ENCODE data around the gene LRRC9. TPM values are rescaled to one million over a fixed set of nuclear protein-coding genes. Genes with fewer than 3 reads are reported as not detected.
"Not testable (repeated sequence)": the region's sequence is repeated elsewhere in the genome, so short reads cannot be mapped to it uniquely, and the experiment has no call there.

The LRRC9 gene
- total RNA-seq, 2 experiments from 2014 or later = not detected

DNA sequence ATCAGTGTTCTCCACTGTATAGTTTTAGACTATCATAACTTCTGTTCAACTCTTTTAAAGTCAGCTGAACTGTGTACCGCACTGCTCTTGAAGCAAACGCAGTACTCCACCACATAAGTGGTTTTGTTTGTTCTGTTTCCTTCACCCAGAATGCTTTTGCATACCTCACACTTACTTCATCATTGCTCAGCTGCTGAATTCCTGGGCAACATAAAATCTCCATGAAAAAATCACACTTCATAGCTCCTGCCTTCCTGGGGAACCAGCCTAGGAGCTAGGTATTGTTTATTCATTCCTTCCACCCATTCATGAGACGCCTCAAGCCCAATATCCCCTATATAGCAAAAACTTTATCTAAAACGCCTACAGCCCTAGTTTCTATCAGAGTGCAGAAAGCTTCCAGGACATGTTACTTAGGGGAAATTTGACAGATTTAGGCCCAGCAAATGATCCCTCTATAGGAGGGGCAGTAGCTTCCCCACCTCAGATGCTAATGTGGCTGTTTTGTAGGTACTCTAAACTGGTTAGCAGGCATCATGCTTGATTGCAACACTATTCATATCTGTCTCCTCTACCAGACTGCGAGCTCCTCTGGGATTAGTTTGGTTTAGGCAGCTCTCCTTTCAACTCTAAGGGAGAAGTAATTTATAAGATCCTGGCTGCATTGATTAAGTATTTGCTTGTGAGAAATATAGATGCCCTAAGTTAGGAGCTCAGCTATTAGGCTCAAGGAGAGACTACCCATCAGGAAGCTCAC lies 44.5 kb downstream of the LRRC9 start:
- POLR2A ChIA-PET = interaction anchor here (0.7 to 1.0 kb wide), 2 partner anchors 220 to 284 kb away, joined by 3 to 4 read pairs; partner anchors contain the start of gene PPM1A
- intact Hi-C loops (cut with micrococcal nuclease) = loop anchor here (1.0 to 10.0 kb wide), 6 partner anchors 127 to 480 kb away; partner anchors contain the start of genes JKAMP, L3HYPDH and PCNX4
- DNase-seq = no peak
- Mint-ChIP-seq H3K27me3 (no peaks in the 10 kb centered on the region), H3K9me3 (no peaks in the 10 kb centered on the region), H3K4me1 (ENCODE audit: low read depth) (peaks cover 12% of the 10 kb centered on the region), H3K36me3 (no peaks in the 10 kb centered on the region), H3K4me3 (peak overlapping the region; percentile 74), H3K27ac (peak overlapping the region; percentile 87)
- CTCF ChIA-PET = interaction anchor here (0.8 to 10.3 kb wide), 28 partner anchors 11 to 458 kb away, joined by 3 to 265 read pairs (median 4); partner anchors contain the start of gene DHRS7

DNA sequence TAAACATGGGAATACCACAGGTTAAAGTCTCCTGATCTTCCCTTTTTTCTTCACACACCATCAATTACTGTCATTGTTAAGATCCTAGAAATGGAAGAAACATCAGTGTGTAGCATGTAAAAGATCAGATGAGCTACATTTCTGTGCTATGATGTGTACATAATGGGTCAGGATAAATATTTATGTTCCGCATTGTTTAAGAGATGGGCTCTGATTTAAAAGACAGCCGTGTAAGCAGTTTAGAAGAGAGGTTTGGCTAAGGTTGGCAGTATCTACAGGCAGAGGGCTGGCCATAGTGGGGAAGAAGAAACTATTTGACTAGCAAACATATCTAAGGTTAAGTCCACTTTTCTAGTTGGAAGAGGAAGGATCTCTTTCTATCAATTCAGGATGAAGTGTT lies 49.4 kb downstream of the LRRC9 start:
- Mint-ChIP-seq H3K27me3 (no peaks in the 10 kb centered on the region), H3K27ac (no peak overlapping the region), H3K4me1 (ENCODE audit: low read depth) (peaks cover 10% of the 10 kb centered on the region), H3K4me3 (no peak overlapping the region), H3K36me3 (no peaks in the 10 kb centered on the region), H3K9me3 (no peaks in the 10 kb centered on the region)
- POLR2A ChIA-PET = no interaction called here
- CTCF ChIA-PET = interaction anchor here (10.3 kb wide), 1 partner anchor 215 kb away, joined by 265 read pairs; no protein-coding TSS in a partner anchor
- no peak for DNase-seq
- intact Hi-C loops (cut with micrococcal nuclease) = loop anchor here (5.0 to 10.0 kb wide), 2 partner anchors 363 to 485 kb away; partner anchors contain the start of genes JKAMP and L3HYPDH

DNA sequence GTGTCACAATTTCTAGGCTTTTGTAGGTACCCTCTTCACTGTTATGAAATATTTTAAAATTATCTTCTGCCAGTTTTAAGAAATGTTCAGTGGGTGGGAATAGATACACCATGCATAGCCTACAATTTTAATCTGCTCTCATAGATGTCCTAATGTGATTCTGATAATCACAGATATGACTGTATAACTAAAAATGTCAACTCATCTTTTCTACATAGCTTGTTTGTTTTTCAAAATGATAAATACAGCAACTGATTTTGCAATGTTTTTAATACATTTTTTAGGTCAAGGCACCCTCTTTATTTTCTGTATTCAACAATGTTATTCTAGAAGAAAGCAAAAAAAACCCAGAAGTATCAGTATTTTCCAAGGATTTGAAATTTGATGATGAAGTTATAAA lies 61.6 kb downstream of the LRRC9 start:
- ChIA-PET CTCF (interaction anchor here (2.5 kb wide), 1 partner anchor 16 kb away, joined by 15 read pairs; no protein-coding TSS in a partner anchor), POLR2A (no interaction called here)
- Mint-ChIP-seq H3K4me1 (ENCODE audit: low read depth) (no peaks in the 10 kb centered on the region), H3K27ac (no peak overlapping the region), H3K9me3 (no peaks in the 10 kb centered on the region), H3K27me3 (no peaks in the 10 kb centered on the region), H3K4me3 (no peak overlapping the region), H3K36me3 (no peaks in the 10 kb centered on the region)
- intact Hi-C loops (cut with micrococcal nuclease) = no loop called here
- DNase-seq = no peak

DNA sequence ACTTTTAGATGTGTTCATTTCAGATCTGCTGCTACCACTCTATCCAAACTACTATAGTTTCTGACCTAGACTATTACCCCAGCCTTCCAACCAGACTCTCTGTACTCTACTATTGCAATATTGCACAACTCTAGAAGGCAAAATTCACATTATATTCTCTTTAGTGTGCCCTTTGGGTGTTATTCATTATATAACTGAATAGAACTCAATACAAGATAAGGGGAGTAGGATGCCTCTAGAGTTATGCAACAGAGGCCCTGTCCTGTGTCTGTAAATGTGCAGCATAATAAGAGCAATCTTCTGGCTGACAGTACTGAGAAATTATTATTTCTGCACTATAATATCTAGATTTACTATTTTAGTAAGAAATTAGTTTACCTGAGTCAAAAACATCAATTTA lies 63.1 kb downstream of the LRRC9 start:
- ChIA-PET POLR2A (no interaction called here), CTCF (no interaction called here)
- Mint-ChIP-seq H3K36me3 (no peaks in the 10 kb centered on the region), H3K4me3 (no peak overlapping the region), H3K4me1 (ENCODE audit: low read depth) (no peaks in the 10 kb centered on the region), H3K27me3 (no peaks in the 10 kb centered on the region), H3K9me3 (no peaks in the 10 kb centered on the region), H3K27ac (no peak overlapping the region)
- intact Hi-C loops (cut with micrococcal nuclease) = no loop called here
- DNase-seq = no peak

DNA sequence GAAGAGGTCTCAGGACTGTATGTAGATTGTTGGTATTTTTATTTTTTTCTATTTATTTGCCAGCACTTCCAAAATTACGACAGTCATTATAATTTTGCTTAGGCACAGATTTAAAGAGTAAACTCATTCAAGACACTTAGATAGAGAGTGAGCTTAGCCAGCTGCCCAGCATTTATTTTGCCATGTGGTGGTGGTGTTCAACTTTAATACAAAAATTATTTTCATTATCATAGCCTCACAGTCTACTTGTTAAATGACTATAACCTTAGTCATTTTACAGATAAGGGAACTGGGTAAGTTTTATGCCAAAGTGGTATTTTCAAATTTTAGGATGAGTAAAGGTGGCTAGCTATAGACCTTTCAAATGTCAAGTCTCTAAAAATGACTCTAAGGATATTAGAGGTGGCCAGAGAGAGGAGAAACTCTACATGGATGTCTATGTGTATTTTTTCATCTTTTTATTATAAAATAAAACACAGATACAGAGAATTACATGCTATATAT lies 66.7 kb downstream of the LRRC9 start:
- Mint-ChIP-seq H3K4me3 (no peak overlapping the region), H3K27me3 (no peaks in the 10 kb centered on the region), H3K27ac (no peak overlapping the region), H3K36me3 (no peaks in the 10 kb centered on the region), H3K9me3 (no peaks in the 10 kb centered on the region), H3K4me1 (ENCODE audit: low read depth) (no peaks in the 10 kb centered on the region)
- ChIA-PET CTCF (no interaction called here), POLR2A (no interaction called here)
- no peak for DNase-seq
- intact Hi-C loops (cut with micrococcal nuclease) = no loop called here

DNA sequence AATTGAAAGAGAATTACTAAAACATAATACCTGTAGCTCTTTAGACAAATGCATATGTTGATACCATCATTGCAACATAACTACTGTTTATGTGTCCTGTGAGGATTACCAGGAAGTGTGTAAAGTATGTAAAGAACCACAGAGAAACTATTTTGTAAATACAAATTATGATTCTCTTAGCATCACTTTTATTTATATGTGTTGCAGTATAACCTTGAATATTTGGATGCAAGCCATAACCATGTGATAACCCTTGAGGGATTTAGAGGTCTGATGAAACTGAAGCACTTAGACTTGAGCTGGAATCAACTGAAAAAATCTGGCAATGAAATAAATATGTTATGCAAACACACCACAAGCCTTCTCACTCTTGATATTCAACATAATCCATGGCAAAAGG lies 77.5 kb downstream of the LRRC9 start:
- ChIA-PET POLR2A (no interaction called here), CTCF (no interaction called here)
- Mint-ChIP-seq H3K9me3 (no peaks in the 10 kb centered on the region), H3K4me3 (no peak overlapping the region), H3K27ac (no peak overlapping the region), H3K4me1 (ENCODE audit: low read depth) (no peaks in the 10 kb centered on the region), H3K36me3 (no peaks in the 10 kb centered on the region), H3K27me3 (no peaks in the 10 kb centered on the region)
- intact Hi-C loops (cut with micrococcal nuclease) = no loop called here
- DNase-seq = no peak

DNA sequence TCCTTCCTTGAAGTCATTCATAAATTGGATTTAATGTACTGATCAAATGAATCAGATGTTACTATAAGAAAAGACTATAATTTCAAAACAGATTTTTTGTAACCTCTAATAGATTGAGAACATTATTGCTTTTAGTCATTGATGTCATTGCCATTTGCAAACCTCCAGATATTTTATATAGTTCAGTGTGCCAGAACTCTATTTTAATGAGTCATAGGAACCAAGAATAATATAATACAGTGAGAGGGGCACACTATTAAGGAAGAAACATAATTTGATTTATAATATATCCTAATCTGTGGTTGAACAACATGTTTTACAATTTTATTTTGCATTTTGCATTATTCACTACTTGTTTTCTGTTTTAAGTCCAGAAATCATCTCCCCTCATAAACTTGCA lies 78.0 kb downstream of the LRRC9 start:
- Mint-ChIP-seq H3K36me3 (no peaks in the 10 kb centered on the region), H3K9me3 (no peaks in the 10 kb centered on the region)

DNA sequence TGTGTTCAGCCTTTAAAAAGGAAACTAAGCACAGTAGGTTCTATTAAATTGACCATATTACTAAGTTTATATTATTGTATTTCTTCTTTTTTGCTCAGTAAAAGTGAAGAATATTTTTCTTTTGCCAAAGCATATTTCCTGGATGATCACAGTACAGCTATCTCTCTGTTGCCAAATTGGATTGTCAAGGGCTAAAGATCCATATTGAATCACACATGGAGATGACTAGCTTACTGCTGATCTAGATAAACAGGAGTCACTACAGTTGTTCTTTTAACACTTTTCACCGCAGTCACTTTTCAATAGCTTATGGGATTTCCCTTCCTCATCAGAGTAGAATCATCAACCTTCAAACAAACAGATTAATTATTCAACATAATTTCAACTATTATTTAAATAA lies 78.6 kb downstream of the LRRC9 start:
- DNase-seq = no peak
- Mint-ChIP-seq H3K9me3 (no peaks in the 10 kb centered on the region), H3K27me3 (no peaks in the 10 kb centered on the region), H3K4me3 (no peak overlapping the region), H3K27ac (no peak overlapping the region), H3K36me3 (no peaks in the 10 kb centered on the region), H3K4me1 (ENCODE audit: low read depth) (no peaks in the 10 kb centered on the region)
- ChIA-PET POLR2A (no interaction called here), CTCF (no interaction called here)
- intact Hi-C loops (cut with micrococcal nuclease) = no loop called here

More for the DNA sequence above, 78.0 kb downstream of the LRRC9 start:
- ChIA-PET CTCF (no interaction called here), POLR2A (no interaction called here)
- Mint-ChIP-seq H3K27ac (no peak overlapping the region), H3K4me1 (ENCODE audit: low read depth) (no peaks in the 10 kb centered on the region), H3K27me3 (no peaks in the 10 kb centered on the region), H3K4me3 (no peak overlapping the region)
- no peak for DNase-seq
- intact Hi-C loops (cut with micrococcal nuclease) = no loop called here

DNA sequence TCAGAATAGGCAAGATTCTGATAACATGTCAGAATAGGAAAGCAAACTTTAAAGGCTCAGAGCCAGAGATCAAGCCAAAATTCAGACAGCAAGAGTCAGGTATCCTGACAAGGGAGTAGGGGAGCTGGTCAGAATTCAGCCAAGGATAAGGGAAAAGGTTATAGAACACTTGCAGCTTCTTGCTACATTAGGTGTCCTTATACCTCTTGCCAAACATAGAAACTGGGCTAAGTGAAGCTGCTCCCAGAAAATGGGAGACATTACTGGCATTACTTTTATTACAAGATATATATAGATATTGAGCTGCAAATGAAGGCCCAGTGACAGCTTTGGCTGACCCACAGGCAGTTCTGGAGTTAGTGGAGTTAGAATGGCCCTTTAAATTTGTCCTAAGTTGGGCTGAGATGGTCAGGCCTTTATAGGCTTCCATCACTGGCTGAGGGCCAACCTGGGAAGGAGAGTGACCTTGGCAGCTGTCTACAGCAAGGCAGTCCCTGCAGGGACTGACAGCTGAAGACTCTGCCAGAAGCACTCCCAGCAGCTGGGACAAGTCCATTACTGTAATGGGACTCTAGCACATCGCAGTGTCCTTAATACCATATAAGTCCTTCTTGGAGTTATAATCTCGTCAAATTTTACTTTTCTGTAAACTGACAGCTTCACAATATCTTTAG lies 83.0 kb downstream of the LRRC9 start:
- Mint-ChIP-seq H3K4me1 (ENCODE audit: low read depth) (no peaks in the 10 kb centered on the region), H3K9me3 (no peaks in the 10 kb centered on the region), H3K27me3 (peaks cover 3% of the 10 kb centered on the region), H3K27ac (no peak overlapping the region), H3K4me3 (no peak overlapping the region), H3K36me3 (no peaks in the 10 kb centered on the region)
- CTCF ChIA-PET = interaction anchor here (0.7 to 1.8 kb wide), 2 partner anchors 37 to 181 kb away, joined by 3 to 6 read pairs; no protein-coding TSS in a partner anchor
- POLR2A ChIA-PET = no interaction called here
- intact Hi-C loops (cut with micrococcal nuclease) = no loop called here
- no peak for DNase-seq

DNA sequence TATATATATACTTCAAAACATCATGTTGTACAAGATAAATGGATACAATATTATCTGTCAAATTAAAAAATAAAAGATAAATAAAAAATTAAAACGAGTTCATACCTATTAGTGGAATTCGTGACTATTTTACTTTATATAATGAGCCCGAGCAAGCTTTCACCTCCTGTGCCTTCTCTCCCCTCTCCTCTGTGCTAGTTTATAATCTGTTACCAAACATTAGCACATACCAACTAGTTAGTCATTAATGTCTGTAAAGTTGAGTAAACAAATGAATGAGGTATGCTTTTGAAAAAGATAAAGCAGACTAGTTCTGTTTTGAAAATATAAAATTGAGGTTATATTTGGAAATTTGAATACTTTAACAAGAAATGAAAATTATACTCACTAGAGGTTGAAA lies 84.0 kb downstream of the LRRC9 start:
- ChIA-PET CTCF (interaction anchor here (0.7 to 1.8 kb wide), 2 partner anchors 38 to 180 kb away, joined by 3 to 6 read pairs; no protein-coding TSS in a partner anchor), POLR2A (no interaction called here)
- Mint-ChIP-seq H3K4me3 (no peak overlapping the region), H3K9me3 (no peaks in the 10 kb centered on the region), H3K27me3 (peaks cover 3% of the 10 kb centered on the region), H3K4me1 (ENCODE audit: low read depth) (no peaks in the 10 kb centered on the region), H3K27ac (no peak overlapping the region), H3K36me3 (no peaks in the 10 kb centered on the region)
- intact Hi-C loops (cut with micrococcal nuclease) = no loop called here
- DNase-seq = no peak

DNA sequence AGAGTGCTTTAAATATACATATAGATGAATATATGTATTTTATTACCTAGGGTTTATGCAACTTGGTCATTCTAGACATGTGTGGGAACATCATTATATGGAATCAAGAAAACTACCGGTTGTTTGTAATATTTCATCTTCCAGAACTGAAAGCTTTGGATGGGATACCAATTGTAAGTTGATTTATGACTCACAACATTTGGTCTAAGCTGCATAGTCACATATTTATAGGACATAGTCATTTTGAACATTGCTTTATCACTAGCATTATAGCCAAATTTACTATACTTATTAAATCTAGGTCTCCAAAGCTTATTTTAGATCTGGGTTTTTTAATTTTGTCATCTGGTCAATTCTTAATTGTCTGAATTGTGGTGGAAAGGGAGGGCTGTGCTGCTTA lies 88.1 kb downstream of the LRRC9 start:
- intact Hi-C loops (cut with micrococcal nuclease) = no loop called here
- peaks cover 7% of the 10 kb centered on the region for H3K36me3 Mint-ChIP-seq
- no peak overlapping the region for H3K4me3 Mint-ChIP-seq
- no peak overlapping the region for H3K27ac Mint-ChIP-seq
- H3K9me3 Mint-ChIP-seq = peaks cover 6% of the 10 kb centered on the region
- ChIA-PET POLR2A (no interaction called here), CTCF (no interaction called here)
- H3K4me1 Mint-ChIP-seq (ENCODE audit: low read depth) = no peaks in the 10 kb centered on the region
- peaks cover 3% of the 10 kb centered on the region for H3K27me3 Mint-ChIP-seq
- DNase-seq = no peak

DNA sequence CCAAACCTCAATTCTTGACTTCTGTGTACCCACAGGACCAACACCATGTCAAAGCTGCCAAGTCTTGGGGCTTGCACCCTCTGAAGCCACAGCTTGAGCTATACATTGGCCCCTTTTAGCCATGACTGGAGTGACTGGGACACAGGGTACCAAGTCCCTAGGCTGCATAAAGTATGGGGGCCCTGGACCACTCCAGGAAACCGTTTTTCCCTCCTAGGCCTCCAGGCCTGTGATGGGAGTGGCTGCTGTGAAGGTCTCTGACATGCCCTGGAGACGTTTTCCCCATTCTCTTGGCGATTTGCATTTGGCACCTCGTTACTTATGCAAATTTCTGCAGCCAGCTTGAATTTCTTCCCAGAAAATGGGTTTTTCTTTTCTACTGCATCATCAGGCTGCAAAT lies 90.3 kb downstream of the LRRC9 start:
- CTCF ChIA-PET; DNase-seq; intact Hi-C loops (cut with micrococcal nuclease); H3K27me3 Mint-ChIP-seq; H3K4me3 Mint-ChIP-seq; H3K4me1 Mint-ChIP-seq (ENCODE audit: low read depth); H3K27ac Mint-ChIP-seq; H3K36me3 Mint-ChIP-seq; POLR2A ChIA-PET: not testable (repeated sequence)
- peaks cover 12% of the 10 kb centered on the region for H3K9me3 Mint-ChIP-seq
